ENCODE measurements around the gene PDE4B. TPM values are rescaled to one million over a fixed set of nuclear protein-coding genes. Genes with fewer than 3 reads are reported as not detected.

The PDE4B gene
- total and polyA plus RNA-seq, 2 donors from 2014 or later = 2.0 to 8.7 TPM

DNA sequence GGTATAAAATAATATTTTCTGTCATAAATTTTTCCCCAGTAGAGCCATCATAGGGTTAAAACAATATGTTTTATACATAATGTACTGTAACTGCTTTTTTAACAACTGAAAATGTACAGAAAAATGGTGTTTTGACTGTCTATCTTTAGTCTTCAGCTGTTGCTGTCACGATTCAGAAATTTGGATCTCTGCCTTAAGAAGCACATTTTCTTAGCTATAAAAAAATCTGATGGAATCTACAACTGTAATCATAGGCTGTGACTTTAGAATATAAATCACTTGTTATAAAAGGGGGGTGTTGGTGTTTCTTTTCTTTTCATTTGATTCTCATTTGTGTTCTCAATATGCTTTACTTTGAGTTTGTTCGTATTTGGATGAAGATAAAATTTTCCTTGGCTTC lies 187.5 kb downstream of the PDE4B start:
- Histone ChIP-seq H3K4me1 (ENCODE audit: control insufficient read depth in 2 of 3, insufficient read depth in 2 of 3, low read depth in 1 of 3, low read length in 3 of 3) (no peaks in the 10 kb centered on the region), H3K9ac (ENCODE audit: low read length in 3 of 3) (no peak overlapping the region), H3K27ac (ENCODE audit: low read depth in 2 of 2, low read length in 2 of 2) (no peak overlapping the region), H3K27me3 (ENCODE audit: control insufficient read depth, insufficient read depth, low read length) (no peaks in the 10 kb centered on the region), H3K4me3 (ENCODE audit: low read length in 3 of 3) (no peak overlapping the region), H3K9me3 (ENCODE audit: control insufficient read depth in 2 of 3, insufficient read depth in 1 of 3, low read length in 3 of 3) (peaks cover 0 to 6% (median 0%) of the 10 kb centered on the region in 3 donors), H3K36me3 (ENCODE audit: control insufficient read depth in 2 of 3, insufficient read depth in 3 of 3, low read length in 3 of 3) (no peaks in the 10 kb centered on the region)
- FAIRE-seq (no peak), DNase-seq (no peak)
- TF ChIP-seq, protein P1, sequence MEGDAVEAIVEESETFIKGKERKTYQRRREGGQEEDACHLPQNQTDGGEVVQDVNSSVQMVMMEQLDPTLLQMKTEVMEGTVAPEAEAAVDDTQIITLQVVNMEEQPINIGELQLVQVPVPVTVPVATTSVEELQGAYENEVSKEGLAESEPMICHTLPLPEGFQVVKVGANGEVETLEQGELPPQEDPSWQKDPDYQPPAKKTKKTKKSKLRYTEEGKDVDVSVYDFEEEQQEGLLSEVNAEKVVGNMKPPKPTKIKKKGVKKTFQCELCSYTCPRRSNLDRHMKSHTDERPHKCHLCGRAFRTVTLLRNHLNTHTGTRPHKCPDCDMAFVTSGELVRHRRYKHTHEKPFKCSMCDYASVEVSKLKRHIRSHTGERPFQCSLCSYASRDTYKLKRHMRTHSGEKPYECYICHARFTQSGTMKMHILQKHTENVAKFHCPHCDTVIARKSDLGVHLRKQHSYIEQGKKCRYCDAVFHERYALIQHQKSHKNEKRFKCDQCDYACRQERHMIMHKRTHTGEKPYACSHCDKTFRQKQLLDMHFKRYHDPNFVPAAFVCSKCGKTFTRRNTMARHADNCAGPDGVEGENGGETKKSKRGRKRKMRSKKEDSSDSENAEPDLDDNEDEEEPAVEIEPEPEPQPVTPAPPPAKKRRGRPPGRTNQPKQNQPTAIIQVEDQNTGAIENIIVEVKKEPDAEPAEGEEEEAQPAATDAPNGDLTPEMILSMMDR (IDR thresholded peaks at IDR 0.05; ENCODE audit: borderline replicate concordance, extremely low read depth, insufficient read depth) = no peak
- intact Hi-C loops (cut with DNase I) = no loop called here

DNA sequence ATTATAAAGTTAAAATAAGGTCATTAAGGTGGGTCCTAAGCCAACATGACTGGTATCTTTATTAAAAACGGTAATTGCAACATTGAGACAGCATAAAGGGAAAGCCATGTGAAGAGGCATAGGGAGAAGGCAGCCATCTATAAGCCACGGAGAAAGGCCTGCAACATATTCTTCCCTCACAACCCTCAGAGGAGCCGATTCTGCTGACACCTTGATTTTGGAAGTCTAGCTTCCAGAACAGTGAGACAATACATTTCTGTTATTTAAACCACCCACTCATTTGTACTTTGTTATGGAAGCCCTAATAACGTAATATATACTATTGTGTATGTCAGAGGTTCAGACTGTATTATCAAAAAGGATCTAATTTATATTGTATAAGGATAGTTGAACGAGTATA lies 190.8 kb downstream of the PDE4B start:
- H3K27ac ChIP-seq (ENCODE audit: low read depth in 2 of 2, low read length in 2 of 2) = no peak overlapping the region
- H3K36me3 ChIP-seq (ENCODE audit: control insufficient read depth in 2 of 3, insufficient read depth in 3 of 3, low read length in 3 of 3) = no peaks in the 10 kb centered on the region
- no peaks in the 10 kb centered on the region for H3K9me3 ChIP-seq (ENCODE audit: control insufficient read depth in 2 of 3, insufficient read depth in 1 of 3, low read length in 3 of 3)
- intact Hi-C loops (cut with DNase I) = no loop called here
- H3K4me1 ChIP-seq (ENCODE audit: control insufficient read depth in 2 of 3, insufficient read depth in 2 of 3, low read depth in 1 of 3, low read length in 3 of 3) = no peaks in the 10 kb centered on the region
- TF ChIP-seq, protein P1 (IDR thresholded peaks at IDR 0.05; ENCODE audit: borderline replicate concordance, extremely low read depth, insufficient read depth) = no peak
- FAIRE-seq (no peak), DNase-seq (no peak)
- no peak overlapping the region for H3K9ac ChIP-seq (ENCODE audit: low read length in 3 of 3)
- H3K27me3 ChIP-seq (ENCODE audit: control insufficient read depth, insufficient read depth, low read length) = no peaks in the 10 kb centered on the region
- no peak overlapping the region for H3K4me3 ChIP-seq (ENCODE audit: low read length in 3 of 3)

DNA sequence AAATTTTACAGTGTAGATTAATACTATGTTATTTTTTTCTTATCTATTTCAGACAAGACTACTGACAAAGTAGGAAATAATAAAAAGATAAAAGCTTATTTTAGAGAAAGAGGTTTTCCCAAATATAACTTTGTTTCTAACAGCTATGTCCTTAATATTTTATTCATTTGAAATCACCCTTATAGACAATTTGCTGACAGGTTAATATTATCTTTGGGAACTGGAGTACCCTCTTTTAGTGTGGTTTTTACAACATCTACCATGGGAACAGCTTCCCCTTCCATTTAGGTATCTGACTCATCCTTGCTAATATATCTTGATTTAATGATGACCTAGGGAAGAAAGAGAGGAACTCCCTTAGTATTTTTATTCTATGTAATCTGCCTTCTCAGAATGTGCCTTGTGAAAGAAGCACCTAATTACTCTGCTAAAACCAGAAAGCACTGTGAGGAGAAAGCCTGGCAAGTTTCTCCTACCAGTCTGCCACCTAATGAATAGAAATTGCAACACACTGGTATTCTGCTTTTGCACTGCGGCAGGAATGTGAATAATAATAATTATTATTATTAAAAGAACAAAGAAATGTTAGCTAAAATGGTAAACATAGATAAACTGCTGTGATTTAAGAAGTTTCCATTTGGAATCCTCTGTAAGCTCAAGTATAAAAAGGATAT lies 192.8 kb downstream of the PDE4B start:
- H3K4me1 ChIP-seq (ENCODE audit: control insufficient read depth in 2 of 3, insufficient read depth in 2 of 3, low read depth in 1 of 3, low read length in 3 of 3) = no peaks in the 10 kb centered on the region
- no peak for FAIRE-seq
- DNase-seq = no peak
- H3K9me3 ChIP-seq (ENCODE audit: control insufficient read depth in 2 of 3, insufficient read depth in 1 of 3, low read length in 3 of 3) = no peaks in the 10 kb centered on the region
- intact Hi-C loops (cut with DNase I) = no loop called here
- no peaks in the 10 kb centered on the region for H3K36me3 ChIP-seq (ENCODE audit: control insufficient read depth in 2 of 3, insufficient read depth in 3 of 3, low read length in 3 of 3)
- H3K9ac ChIP-seq (ENCODE audit: low read length in 3 of 3) = no peak overlapping the region
- no peak overlapping the region for H3K4me3 ChIP-seq (ENCODE audit: low read length in 3 of 3)
- no peak overlapping the region for H3K27ac ChIP-seq (ENCODE audit: low read depth in 2 of 2, low read length in 2 of 2)
- H3K27me3 ChIP-seq (ENCODE audit: control insufficient read depth, insufficient read depth, low read length) = no peaks in the 10 kb centered on the region
- TF ChIP-seq, protein P1 (IDR thresholded peaks at IDR 0.05; ENCODE audit: borderline replicate concordance, extremely low read depth, insufficient read depth) = no peak

DNA sequence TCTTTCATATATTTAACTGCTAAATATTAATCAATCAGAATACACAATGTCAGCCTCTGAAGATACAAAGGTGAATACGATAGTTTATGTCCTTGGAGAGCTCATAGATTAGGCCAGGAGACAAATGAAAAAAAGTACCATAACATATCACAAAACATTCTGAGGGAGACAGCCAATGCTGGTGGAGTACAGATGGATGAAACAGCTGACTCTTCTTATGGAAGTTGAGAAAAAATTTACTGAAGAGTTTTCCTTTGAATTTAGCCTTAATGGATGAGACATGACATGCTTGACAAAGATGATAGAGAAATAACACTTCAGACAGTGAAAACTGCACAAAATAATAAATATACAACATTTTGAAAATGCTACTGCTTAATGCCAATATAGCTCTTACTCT lies 193.5 kb downstream of the PDE4B start:
- TF ChIP-seq, protein P1 (IDR thresholded peaks at IDR 0.05; ENCODE audit: borderline replicate concordance, extremely low read depth, insufficient read depth) = no peak
- Histone ChIP-seq H3K9me3 (ENCODE audit: control insufficient read depth in 2 of 3, insufficient read depth in 1 of 3, low read length in 3 of 3) (no peaks in the 10 kb centered on the region), H3K9ac (ENCODE audit: low read length in 3 of 3) (no peak overlapping the region), H3K36me3 (ENCODE audit: control insufficient read depth in 2 of 3, insufficient read depth in 3 of 3, low read length in 3 of 3) (no peaks in the 10 kb centered on the region), H3K27ac (ENCODE audit: low read depth in 2 of 2, low read length in 2 of 2) (no peak overlapping the region), H3K27me3 (ENCODE audit: control insufficient read depth, insufficient read depth, low read length) (no peaks in the 10 kb centered on the region), H3K4me1 (ENCODE audit: control insufficient read depth in 2 of 3, insufficient read depth in 2 of 3, low read depth in 1 of 3, low read length in 3 of 3) (no peaks in the 10 kb centered on the region), H3K4me3 (ENCODE audit: low read length in 3 of 3) (no peak overlapping the region)
- no peak for DNase-seq
- intact Hi-C loops (cut with DNase I) = no loop called here
- no peak for FAIRE-seq

Measured in kidney (tissue), 14 donors.